Prostate gland (tissue), 2 donors: Measurements from ENCODE around the gene ATMIN.

Experiments
- POLR2A ChIP-seq: fragments of 450-650 bp; IDR thresholded peaks from one replicate; pipeline ENCODE4 v1.6.1; 2016; ENCODE audit warnings: antibody characterized with exemption, mild to moderate bottlenecking
- TF ChIP-seq, protein P1 (sequence below), 4 experiments: fragments of 200-600 bp in 2 of 4; fragments of 450-650 bp in 2 of 4; sonication (generic) in 2 of 4; IDR thresholded peaks; 1 replicate in 3 of 4; 2 replicates in 1 of 4; pipeline ENCODE4 v1.5.1; 2016 to 2019; ENCODE audit warnings: antibody characterized with exemption in 4 of 4, mild to moderate bottlenecking in 2 of 4, moderate library complexity in 2 of 4

DNA sequence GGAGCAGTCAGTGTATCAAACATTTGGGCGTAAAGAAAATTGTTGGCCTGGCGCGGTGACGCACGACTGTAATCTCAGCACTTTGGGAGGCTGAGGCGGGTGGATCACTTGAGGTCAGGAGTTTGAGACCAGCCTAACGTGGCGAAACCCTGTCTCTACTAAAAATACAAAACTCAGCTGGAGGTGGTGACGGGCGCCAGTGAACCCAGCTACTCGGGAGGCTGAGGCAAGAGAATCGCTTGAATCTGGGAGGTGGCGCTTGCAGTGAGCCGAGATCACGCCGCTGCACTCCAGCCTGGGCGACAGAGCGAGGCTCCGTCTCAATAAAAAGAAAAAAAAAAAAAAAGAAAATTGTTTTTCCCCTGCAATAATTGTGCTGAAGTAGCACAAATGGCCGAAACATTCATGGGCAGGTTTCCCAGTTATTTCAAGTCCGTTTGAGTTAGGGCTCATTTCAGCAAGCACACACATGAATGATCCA, 59.2 kb downstream of the ATMIN start:
- TF ChIP-seq, protein P1, sequence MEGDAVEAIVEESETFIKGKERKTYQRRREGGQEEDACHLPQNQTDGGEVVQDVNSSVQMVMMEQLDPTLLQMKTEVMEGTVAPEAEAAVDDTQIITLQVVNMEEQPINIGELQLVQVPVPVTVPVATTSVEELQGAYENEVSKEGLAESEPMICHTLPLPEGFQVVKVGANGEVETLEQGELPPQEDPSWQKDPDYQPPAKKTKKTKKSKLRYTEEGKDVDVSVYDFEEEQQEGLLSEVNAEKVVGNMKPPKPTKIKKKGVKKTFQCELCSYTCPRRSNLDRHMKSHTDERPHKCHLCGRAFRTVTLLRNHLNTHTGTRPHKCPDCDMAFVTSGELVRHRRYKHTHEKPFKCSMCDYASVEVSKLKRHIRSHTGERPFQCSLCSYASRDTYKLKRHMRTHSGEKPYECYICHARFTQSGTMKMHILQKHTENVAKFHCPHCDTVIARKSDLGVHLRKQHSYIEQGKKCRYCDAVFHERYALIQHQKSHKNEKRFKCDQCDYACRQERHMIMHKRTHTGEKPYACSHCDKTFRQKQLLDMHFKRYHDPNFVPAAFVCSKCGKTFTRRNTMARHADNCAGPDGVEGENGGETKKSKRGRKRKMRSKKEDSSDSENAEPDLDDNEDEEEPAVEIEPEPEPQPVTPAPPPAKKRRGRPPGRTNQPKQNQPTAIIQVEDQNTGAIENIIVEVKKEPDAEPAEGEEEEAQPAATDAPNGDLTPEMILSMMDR (IDR thresholded peaks at IDR 0.05), result no peak
- no peak for TF ChIP-seq POLR2A
